ENCODE measurements around the gene ZNF630.
A peak's percentile ranks its signal among the peaks of the same experiment; 100 is the strongest.
"Not testable (repeated sequence)": the region's sequence is repeated elsewhere in the genome, so short reads cannot be mapped to it uniquely, and the experiment has no call there.

The ZNF630 gene

DNA sequence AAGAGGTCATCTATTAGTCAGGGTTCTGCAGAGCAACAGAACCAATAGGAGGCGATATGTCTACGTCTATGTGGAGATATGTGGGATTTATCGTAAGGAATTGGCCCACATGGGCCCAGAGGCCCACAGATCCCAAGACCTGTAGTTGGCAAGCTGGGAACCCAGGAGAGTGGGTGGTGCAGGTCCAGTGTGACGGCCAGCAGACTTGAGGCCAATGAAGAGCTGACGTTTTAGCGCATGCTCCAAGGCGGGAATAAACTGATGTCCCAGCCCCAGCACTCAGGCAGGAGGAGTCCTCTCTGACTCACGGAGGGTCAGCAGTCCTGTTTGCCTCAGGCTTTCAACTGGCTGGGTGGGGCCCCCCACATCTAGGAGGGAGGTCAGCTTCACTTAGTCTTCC lies 43.3 kb downstream of the ZNF630 start:
- no peak for DNase-seq (ENCODE audit: low spot score)

- not testable (repeated sequence) for DNase-seq (ENCODE audit: low spot score)
Measured at GRCh38 chrX:48027545-48027944, 43.9 kb downstream of the ZNF630 start.

GRCh38 chrX:48025561-48025960 lies 45.9 kb downstream of the ZNF630 start:
- DNase-seq (ENCODE audit: low spot score): peak; percentile 27

GRCh38 chrX:48022738-48023137 lies 48.7 kb downstream of the ZNF630 start:
- DNase-seq (ENCODE audit: low spot score): no peak

DNA sequence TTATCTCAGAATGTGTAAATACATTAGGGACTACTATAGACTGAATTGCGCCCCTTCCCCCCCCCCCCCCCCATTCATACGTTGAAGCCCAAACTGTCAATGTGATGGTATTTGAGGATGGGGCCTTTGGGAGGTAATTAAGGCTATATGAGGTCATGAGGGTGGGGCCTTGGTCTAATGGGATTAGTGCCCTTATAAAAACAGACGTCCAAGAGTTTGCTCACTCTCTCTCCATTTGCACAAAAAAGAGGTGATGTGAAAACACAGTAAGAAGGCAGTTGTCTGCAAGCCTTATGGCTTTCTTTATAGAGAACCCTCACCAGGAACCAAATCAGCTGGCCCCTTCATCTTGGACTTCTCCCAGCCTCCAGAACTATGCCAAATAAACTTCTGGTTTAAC lies 49.3 kb downstream of the ZNF630 start:
- no peak for DNase-seq (ENCODE audit: low spot score)

DNA sequence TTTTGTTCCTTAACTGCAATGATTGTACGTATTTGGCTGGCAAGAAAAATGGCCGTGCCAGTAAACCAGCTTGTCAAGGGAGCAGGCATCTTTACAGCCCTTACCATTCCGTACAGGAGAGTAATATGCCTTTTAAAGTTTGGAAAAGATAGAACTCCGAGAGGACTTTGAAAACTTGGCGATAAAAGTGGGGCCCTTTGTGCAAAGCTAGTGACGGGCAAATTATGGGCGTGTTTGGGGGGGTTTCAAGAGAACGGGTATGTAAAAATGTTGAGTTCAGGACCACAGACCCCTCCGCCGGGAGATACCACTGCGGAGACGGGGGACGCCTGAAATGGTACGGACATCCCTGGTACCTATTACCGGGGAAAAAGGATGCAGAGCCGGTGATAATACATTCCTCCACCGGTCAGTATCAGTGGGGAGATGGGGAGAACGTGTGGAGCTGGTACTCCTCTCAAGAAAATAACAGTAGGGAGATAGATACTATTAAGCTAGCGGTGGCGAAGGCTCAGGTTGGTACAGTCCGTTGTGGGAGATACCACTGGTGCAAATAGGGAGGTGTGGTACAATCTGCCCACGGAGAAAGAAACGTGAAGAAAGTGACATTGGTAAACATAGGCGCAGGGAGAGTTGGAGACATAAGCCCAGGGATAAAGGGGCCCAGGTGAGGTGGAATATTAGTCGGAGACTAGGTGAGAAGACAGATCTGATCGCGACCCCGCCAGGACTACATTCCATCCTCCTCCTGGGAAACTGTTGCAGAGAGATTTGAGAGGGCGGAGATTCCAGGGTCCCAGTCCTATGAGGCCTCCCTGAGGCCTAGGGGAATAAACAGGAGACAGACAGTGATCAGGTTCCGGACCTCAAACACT lies 50.2 kb downstream of the ZNF630 start:
- peak; percentile 52 for DNase-seq (ENCODE audit: low spot score)

DNA sequence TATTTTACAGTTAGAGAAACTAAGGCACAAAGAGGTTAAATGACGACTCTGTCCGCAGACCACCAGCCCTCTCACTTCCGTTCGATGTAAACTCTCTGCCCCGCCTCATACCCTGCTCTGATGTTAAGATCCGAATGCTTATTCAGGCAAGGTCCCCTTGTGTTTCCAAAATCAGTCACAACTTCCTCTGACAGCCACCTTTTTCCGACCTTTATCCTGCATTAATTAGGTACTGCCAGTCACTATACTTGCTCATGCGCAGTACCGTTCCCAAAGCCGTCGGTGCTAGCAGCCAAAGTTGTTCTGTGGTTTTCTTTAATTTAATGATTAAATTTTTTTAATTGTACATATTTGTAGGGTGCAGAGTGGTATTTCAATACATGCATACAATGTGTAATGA lies 51.0 kb downstream of the ZNF630 start:
- DNase-seq (ENCODE audit: low spot score): not testable (repeated sequence)

DNA sequence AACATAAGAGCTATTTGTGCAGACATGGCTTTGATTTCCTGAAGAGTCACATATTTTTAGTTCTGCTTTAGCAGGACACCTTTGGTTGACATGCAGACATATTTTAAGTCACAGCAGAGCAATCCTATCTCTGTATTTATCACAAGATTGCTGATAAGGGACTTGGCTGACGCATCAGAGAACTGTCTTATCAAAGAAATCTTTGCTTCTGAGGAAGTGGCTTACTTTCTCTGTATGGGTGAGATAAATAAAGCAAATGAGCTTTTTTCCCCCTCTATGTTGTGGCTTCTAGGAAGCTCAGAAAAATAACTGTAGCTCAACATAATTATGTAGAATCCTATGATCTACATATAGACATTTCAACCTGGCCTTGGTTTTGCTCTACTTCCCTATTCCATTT lies 51.5 kb downstream of the ZNF630 start:
- not testable (repeated sequence) for DNase-seq (ENCODE audit: low spot score)

DNA sequence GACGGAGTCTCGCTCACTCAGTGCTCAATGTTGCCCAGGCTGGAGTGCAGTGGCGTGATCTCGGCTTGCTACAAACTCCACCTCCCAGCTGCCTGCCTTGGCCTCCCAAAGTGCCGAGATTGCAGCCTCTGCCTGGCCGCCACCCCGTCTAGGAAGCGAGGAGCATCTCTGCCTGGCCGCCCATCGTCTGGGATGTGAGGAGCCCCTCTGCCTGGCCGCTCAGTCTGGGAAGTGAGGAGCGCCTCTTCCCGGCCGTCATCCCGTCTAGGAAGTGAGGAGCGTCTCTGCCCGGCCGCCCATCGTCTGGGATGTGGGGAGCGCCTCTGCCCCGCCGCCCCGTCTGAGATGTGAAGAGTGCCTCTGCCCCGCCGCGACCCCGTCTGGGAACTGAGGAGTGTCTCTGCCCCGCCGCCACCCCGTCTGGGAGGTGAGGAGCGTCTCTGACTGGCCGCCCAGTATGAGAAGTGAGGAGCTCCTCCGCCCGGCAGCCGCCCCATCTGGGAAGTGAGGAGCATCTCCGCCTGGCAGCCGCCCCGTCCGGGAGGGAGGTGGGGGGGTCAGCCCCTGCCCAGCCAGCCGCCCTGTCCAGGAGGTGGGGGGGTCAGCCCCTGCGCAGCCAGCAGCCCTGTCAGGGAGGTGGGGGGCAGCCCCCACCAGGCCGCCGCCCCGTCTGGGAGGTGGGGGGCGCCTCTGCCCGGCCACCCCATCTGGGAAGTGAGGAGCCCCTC lies 54.7 kb downstream of the ZNF630 start:
- DNase-seq (ENCODE audit: low spot score): not testable (repeated sequence)

GRCh38 chrX:48009445-48009960 lies 61.9 kb downstream of the ZNF630 start:
- not testable (repeated sequence) for DNase-seq (ENCODE audit: low spot score)

All from iPS-NIHi11 (cell line).